Subcutaneous adipose tissue (tissue), 4 donors: ENCODE results near the gene DNLZ. TPM values are rescaled to one million over a fixed set of nuclear protein-coding genes. Genes with fewer than 3 reads are reported as not detected.

Experiments used
- CTCF ChIP-seq: fragments of 450-650 bp; IDR thresholded peaks from one replicate; pipeline ENCODE4 v1.5.1; 2016; ENCODE audit warnings: low read depth, mild to moderate bottlenecking, control low read depth, antibody characterized with exemption, moderate library complexity
- total RNA-seq, 4 donors: library from RNA; depleted of rRNA; stranded (reverse); fragments of >200 nt; gene quantifications; one replicate each; pipeline ENCODE4 v1.1.0, GENCODE V29; 2016

The DNLZ gene
- total RNA-seq, 4 donors from 2014 or later, result 10.7 to 36.1 (median 20.1) TPM

- TF ChIP-seq CTCF, result no peak
Measured at GRCh38 chr9:136339958-136340310, 23.6 kb downstream of the DNLZ start.

- TF ChIP-seq CTCF, result no peak
Measured at GRCh38 chr9:136339173-136339957, 24.2 kb downstream of the DNLZ start.

- TF ChIP-seq CTCF, result no peak
Measured at GRCh38 chr9:136338511-136338910, 25.0 kb downstream of the DNLZ start.

GRCh38 chr9:136337416-136338395, 25.8 kb downstream of the DNLZ start:
- TF ChIP-seq CTCF, result no peak

- TF ChIP-seq CTCF, result no peak
Measured at GRCh38 chr9:136336881-136337280, 26.7 kb downstream of the DNLZ start.

- TF ChIP-seq CTCF, result no peak
Measured at GRCh38 chr9:136336156-136336870, 27.2 kb downstream of the DNLZ start.
